T-helper 2 cell (primary cell): ENCODE results near the gene TMEM117.
"Not testable (repeated sequence)": the region's sequence is repeated elsewhere in the genome, so short reads cannot be mapped to it uniquely, and the experiment has no call there.

Experiments used
- DNase-seq, 5 experiments: peaks; one replicate each; pipeline versions ENCODE4 v3.0.0 to v3.0.0-alpha.2; 2012 to 2022

Gene TMEM117

DNA sequence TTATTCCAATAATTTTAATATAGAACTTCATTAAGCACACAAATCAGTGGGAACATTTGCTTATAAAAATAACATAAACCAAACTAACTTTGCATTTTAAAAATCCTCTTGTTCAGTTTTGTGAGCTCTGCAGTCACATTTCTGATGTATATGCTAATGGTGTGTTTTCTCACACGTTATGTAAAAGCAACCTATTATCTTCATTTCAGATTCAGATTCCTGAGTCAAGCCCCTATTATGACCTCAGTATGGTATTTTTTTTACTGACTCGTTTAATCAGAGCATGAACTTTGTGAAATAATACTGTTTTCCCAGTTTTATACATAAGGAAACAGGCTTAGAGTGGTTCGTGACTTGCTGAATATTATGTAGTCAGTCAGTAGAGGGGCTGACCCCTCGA is 394.0 kb downstream of the TMEM117 start:
- no peak for DNase-seq

DNA sequence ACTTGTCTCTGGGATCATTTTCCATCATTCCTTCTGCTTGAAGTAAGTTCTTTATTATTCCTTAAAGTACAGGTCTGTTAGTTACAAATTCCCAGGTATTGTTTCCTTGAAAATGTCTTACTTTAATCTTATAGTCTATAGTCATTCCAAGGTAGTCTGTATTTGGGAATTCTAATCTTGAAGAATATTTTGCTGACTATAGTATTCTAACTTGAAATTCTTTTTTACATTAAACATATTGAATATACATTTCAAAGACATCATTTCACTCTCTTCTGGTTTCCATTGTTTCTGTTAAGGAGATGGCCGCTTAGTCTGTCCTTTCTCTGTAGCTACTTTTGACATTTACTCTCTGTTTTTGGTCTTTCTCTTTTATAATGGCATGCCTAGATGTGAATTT is 399.8 kb downstream of the TMEM117 start:
- DNase-seq: no peak

DNA sequence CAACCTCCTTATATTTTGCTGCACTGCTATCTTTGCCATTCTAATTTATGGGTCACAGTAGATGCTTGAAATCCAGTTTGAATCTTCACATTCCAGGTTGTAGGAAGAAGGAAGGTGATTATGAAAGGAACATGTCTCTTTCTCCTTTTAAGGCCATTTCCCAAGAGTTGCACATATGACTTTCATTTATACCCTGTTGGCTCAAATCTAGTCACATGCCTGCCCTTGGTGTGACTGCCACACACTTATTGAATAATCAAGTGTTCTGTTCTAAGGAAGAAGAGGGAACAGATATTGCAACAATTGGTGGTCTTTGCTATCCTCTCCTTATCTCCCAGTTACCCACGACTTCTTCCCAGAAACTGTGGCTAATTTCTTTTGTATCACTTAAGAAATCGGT is 404.3 kb downstream of the TMEM117 start:
- no peak for DNase-seq

DNA sequence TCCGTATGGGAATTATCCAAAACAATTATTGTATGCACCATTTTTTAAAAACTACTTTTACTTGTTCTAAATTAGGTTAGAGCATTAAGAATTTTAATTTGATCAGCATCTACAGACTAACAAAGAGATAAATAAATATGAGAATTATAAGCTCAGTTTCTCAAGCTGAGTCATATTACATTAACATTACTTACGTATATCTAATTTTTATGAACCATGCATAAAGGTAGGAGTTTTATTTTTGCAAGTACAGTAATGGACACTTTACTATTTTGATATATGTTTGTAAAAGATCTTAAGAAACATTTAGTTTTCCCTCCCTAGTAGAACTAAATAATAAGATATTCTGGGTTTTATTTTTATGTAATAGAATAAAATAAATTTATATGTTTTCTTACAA is 410.1 kb downstream of the TMEM117 start:
- DNase-seq: no peak

DNA sequence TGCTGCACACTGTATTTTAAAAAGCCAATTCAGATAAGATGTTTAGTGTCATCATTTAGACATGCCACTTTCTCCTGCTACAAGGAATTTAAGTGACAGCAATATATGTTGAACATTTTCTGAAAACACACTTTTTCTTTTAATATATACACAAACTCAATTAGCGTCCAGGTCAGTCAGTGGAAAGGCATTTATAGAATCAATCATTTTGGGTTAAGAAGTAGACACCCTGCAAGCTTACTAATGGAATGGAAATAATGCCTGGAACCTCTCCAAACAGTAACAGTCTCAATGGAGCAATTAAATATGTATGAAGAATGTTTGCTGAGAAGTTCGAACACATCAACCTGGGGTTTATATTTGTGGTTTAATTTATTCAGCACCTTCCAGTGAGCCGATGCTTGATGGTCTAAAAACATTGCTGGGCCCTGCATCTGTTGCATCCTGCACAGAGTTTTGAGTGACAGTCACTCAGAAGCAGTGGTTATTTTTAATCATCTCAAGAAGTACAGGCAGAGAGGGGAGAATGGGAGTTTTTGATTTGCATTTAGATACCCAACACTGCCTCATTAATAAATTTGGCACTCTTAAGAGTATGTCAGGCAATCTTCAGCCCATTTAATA is 410.7 kb downstream of the TMEM117 start:
- no peak for DNase-seq

DNA sequence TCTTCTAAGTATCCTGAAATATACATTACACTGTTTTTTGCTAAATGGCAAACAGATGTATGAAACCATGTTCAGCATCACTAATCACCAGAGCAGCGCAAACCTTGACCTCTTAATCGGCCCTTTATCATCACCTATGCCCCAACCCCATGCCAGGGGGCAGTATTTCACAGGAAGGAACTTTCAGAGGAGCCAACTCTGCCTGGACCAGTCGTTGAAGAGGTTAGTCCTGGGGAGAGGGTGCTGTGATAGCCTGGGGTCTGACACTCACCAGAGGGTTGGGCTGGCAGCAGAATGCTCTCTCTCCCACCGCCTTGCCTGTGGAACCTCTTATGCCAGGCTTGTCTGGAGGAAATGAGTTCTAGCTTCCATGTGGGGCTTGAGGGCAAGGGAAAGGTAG is 411.7 kb downstream of the TMEM117 start:
- no peak for DNase-seq

DNA sequence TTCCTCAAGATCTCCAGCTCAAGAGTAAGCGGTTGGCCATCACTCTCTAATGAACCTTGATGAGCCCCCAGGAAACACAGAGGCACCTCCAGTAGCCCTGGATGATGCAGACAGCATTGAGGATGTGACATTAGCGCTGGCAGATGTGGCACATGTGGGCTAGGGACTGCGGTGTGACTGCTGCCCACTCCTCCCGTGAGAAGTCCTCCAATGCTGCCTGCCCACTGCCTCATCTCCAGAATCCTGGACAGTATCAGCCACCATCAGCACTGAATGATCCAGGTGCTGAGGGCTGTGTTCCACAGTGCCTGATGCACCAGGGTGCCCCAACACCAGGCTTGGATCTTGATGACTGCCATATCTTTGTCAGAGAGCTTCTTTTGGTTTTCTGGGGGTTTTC is 412.6 kb downstream of the TMEM117 start:
- DNase-seq: no peak

DNA sequence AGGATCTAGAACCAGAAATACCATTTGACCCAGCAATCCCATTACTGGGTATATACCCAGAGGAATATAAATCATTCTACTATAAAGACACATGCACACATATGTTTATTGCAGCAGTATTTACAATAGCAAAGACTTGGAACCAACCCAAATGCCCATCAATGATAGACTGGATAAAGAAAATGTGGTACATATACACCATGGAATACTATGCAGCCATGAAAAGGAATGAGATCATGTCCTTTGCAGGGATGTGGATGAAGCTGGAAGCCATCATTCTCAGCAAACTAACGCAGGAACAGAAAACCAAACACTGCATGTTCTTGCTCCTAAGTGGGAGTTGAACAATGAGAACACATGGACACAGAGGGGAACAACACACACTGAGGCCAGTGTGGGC is 414.6 kb downstream of the TMEM117 start:
- DNase-seq: not testable (repeated sequence)

DNA sequence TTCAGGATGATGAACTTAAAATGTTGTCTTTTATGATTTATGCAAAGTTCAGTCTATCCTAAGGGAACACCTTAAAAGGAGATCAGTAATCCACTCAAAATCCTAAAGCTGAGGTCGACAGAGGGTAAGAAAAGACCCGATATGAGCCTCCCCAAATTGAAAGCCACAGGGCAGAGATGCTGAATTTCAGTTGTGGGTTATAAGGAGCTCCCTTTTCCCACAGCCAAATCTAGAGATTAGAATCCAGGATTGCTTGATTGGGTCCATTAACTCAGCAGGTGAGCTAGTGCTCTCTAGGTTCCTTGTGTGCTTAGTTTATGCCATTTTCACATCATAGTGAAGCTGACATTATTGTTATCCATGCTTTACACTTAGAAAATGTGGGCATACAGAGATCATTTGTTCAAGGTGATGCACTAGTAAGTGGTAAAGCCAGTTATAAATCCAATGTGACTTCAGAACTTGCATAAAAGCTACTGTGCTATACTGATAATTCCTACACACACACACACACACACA is 417.5 kb downstream of the TMEM117 start:
- DNase-seq: no peak

DNA sequence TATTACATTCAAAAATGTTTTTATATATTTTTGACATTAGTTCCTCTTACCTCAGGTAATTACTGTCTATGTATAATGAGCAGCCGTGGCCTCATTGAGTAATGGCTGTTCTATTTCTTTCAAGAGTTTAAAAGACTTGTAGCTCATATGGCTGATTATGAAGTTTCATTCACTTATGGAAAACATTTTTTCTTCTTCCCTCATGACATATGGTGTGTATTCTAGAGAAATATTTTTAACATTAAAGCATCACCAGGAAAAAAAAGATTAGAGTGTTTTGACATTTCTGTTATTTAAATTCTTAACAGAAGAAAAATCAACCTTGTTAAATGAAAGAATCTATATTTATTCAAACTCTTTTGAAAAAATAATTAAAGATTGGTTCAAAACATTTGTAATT is 422.4 kb downstream of the TMEM117 start:
- DNase-seq: no peak

DNA sequence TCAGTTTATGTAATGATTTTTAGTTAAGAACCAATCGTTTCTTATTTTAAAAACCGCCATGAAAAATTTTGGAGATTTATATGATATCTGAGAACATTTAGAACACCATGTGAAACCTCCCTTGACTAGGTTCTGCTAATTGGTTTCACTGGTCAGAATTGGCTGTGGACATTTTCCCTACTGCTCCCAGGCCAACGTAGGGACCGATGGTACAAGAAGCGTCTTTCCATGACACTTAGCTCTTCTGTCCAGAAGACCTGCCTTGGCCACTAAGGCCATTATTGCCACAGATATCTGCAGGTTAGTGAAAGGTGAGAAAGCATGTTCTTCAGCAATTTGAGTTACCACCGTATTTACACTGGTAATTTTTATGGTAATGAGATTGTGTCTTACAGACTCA is 424.0 kb downstream of the TMEM117 start:
- no peak for DNase-seq

DNA sequence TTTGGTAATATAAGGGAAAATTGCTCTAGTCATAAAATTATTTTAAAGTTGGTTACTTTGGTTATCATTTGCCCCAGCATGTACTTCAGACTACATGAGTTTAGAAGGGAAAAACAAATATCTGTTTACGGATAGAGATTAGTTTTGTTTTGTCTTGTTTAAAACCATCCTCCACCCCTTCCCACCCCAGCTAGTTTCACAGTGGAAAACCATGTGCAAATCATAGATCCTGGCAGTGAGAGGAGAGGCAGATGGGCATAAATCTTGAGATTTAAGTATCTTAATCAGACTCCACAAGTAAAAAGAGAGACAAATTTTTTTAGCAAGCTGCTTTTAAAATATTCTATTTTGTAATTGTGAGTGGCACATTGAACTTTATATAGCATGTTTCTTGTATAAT is 424.7 kb downstream of the TMEM117 start:
- DNase-seq: no peak

DNA sequence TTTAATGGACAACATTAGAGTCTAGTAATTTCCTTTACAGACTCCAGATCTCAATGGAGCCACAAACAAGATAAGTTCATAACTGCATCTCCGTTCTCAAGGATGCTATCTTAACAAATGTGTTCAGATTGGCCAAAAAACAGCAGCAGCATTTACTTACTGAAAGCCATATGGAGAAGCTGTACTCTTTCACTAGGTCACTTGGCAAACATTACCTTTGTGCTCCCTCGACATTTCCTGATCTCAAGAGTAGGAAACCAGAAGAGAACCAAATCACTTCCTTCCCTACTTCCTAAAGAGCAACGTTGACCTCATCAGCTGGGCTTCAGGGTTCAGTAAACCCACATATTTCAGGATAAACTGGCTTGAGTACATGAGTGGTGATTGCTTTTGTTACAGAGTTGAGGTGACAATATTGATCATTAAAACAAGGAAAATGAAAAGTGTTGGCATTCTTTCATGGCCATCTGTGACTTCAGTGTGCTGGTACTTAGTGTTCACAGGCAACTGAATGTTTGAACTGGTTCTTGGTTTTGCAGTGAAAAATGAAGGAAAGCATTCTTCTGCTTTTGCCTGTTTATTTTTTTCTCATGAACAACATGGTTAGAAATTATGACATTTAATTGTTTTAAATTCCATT is 449.6 kb downstream of the TMEM117 start:
- no peak for DNase-seq

DNA sequence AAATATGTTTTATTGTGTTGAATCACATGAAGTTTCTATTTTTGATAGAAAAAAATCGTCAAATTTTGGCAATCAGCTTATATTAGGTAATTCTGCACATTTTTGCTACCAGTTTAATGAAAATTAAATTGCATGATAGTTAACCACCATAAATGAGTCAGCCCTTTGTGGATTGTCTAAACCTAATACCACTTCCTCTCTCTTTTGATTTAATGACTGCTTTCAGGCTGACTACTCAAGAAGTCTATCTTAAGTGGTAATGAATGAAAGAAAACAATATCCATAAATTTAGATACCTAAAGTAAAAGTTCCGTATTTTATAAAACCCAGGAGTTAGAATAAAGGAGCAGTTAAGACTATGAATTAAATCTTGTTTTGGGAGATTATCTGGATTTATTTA is 450.5 kb downstream of the TMEM117 start:
- DNase-seq: peak in 1 of 5 experiments; percentile 66

DNA sequence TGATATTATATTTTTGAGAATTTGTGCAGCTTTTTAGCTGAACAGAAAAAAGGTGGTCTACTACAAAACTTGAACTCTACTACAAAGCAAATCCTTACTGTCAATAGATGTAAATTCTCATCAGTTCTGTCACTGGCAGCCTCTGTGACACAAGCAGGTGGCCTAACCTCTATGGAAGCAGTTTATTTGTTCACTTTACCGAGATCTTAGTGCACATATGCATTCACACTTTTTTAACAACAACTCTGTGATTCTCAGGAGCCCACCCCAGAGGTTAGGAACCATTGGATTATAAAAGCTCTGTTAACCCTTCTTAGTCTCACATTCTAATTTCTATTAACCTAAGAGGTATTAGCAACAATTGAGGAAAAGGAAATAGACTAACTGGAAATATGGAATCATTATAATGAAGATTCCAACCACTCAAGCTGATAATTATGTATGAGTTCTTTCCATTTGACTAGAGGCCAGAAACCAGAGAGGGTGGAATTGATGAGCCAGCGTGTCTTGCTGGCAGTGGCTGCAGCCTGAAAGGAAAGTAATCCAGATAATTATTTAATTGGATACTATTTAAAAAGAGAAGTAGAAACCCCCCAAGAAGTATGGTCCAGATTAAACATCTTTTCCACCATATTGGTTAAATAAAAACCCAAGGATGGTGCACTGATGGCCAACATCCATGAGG is 451.1 kb downstream of the TMEM117 start:
- DNase-seq: no peak

DNA sequence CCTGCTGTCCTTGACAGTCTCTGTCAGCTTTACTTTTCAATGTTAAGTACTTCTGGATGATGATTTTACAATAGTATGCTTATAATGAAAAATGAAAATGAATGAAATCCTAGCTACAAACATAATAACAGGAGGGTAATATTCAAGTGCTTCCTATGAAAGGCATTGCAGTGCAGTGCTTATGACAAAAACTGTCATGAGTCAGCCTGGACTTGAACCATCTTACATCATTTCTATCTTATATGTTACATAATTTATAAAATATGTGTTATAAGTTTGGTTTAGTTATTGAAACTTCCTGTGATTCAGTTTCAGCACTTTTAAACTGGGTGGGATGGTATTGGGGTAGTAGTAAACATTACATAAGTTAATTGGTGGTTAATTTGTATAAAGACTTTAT is 451.7 kb downstream of the TMEM117 start:
- no peak for DNase-seq

DNA sequence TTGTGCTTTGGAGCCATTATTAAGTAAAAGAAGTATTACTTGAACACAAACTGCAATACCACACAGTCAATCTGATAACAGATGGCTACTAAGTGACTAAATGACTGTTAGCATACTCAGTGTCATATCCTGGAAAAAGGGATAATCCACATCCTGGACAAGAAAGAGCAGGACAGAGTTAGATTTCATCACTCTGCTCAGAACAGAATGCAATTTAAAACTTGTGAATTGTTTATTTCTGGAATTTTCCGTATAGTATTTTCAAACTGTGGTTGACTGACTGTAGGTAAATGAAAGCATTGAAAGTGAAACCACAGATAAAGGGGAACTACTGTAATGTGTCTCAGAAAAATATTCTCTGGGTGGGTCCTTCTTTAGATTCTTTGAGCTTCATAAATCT is 458.8 kb downstream of the TMEM117 start:
- peak in 1 of 5 experiments; percentile 66 for DNase-seq

DNA sequence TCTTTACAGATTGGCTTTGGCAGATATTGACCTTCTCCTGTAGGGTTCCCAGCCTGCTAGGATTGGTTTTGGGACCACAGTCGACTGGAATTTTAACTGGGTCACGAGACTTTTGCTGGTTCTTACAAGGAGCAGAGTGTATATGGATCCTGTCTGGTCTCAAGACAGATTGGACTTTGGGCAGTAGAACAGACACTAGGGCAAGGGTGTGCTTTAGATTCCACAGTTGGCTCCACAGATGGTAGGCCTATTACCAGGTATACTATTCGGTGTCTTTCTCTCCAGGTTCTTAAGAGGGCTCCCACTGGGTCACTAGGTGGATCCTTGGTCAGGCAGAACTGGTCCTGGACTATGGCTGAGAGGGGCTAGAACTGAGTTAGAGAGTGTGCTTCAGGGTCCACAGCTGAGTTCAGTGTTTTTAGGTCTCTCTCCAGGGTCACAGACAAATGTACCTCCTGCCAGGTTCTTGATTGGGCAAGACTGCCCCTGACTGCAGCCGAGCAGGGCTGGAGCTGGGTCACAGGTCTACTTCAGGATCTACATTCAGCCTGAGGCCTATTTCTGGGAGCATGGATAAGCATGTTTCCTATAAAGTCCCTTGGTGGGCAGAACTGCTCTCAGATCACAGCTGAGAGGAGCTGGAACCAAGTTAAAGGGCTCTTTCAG is 460.2 kb downstream of the TMEM117 start:
- no peak for DNase-seq

DNA sequence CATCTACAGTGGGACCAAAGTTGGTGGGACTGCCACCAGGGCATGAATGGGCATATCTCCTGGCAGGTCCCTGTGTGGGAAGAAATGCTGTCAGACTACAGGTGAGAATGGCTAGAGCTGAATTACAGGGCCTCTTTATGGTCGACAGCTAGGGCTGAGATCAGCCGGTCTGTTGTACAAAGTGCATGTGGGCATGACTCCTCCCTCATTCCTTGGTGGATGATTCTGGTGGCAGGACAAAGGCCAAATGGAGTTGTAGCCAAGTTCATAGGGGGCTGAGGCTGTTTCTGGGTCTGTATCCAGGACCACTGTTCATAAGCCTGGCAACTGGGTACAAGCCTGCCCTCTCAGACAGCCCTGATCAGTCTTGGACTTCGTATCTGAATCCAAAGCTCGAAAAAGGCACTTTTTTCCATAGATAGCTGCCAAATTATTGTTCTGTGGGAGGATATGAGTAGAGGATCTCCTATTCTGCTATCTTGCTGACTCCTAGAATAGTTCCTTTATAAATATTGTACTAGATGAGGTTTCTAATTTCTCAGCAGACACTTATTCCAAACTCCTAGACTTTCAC is 460.8 kb downstream of the TMEM117 start:
- no peak for DNase-seq

DNA sequence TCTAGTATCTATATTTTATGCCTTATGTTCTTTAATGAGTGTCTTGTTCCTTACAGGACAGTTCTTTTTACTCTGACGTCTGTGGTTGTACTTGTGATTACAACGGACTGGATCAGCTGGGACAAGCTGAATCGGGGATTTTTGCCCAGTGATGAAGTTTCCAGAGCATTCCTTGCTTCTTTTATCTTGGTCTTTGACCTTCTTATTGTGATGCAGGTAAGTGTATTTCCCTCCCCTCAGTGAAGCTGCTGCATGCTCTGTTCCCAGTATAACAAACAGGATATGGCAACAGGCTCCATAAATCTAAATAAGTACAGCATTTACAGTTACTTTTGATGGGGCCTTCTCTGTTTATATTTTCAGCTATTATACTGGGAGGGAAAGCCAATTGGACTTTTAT is 463.6 kb downstream of the TMEM117 start:
- DNase-seq: no peak

DNA sequence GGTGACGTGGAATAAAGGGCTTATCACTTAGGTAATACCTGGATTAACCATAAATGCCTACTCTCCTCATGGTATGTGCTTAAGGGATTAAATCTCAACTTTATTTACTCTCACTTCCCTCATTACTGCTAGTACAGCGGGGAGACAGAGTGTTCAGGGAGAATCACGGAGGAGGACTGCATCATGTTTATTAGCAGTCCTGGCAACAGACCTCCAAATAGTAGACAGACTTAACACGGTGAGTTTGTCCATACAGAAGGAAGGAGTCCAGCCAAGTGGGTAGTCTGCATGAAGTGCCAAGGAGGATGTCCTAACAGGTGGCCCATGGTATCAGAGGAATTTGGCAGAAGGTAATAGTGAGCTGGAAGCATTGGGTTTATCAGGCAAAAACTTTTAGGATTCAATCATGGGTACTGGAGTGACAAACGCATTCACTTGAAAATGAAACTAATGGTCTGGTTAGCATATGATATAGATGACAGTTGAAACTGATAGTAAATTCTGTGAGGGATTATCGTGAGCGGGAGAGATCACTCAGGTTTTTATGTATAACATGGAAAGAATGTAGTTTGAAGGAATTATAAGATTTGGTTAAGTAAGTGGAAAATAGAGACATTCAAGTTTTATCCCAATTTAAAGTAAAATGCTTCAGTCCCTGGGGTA is 471.8 kb downstream of the TMEM117 start:
- no peak for DNase-seq

DNA sequence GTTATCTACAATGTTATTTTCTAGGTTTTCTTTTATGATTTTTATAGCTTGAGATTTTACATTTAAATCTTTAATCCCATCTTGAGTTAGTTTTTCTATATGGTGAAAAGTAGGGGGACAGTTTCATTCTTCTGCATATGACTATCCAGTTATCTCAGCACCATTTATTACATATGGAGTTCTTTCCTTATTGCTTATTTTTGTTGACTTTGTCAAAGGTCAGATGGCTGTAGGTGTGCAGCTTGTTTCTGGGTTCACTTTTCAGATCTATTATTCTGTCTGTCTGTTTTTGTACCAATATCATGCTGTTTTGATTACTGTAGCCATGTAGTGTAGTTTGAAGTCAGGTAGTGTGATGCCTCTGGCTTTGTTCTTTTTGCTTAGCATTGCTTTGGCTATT is 477.3 kb downstream of the TMEM117 start:
- DNase-seq: no peak
